HG03025 (cell line): ENCODE data around the gene PIWIL1.

Source experiments
- ATAC-seq: cut with Tn5 transposase; IDR thresholded peaks from one replicate; pipeline ENCODE4 v1.9.1; 2021; ENCODE audit warnings: mild to moderate bottlenecking, moderate library complexity; ENCODE audit not compliant: unreplicated experiment, low FRiP score

Gene PIWIL1

GRCh38 chr12:130335517-130336392 lies 1.9 kb upstream of the PIWIL1 start:
- no peak for ATAC-seq

- no peak for ATAC-seq
Measured at GRCh38 chr12:130336723-130337487, 782 bp upstream of the PIWIL1 start.

GRCh38 chr12:130338794-130339601 lies 1.3 kb downstream of the PIWIL1 start:
- no peak for ATAC-seq

- ATAC-seq = no peak
Measured at GRCh38 chr12:130339951-130340350, 2.3 kb downstream of the PIWIL1 start.

GRCh38 chr12:130342442-130342841 lies 4.8 kb downstream of the PIWIL1 start:
- ATAC-seq = no peak

- no peak for ATAC-seq
Measured at GRCh38 chr12:130342842-130343241, 5.2 kb downstream of the PIWIL1 start.

- no peak for ATAC-seq
Measured at GRCh38 chr12:130344529-130344928, 6.8 kb downstream of the PIWIL1 start.

- ATAC-seq = no peak
Measured at GRCh38 chr12:130345292-130345691, 7.6 kb downstream of the PIWIL1 start.

GRCh38 chr12:130347588-130347987 lies 9.9 kb downstream of the PIWIL1 start:
- no peak for ATAC-seq

- no peak for ATAC-seq
Measured at GRCh38 chr12:130350715-130351114, 13.0 kb downstream of the PIWIL1 start.

- no peak for ATAC-seq
Measured at GRCh38 chr12:130351326-130351725, 13.6 kb downstream of the PIWIL1 start.

- no peak for ATAC-seq
Measured at GRCh38 chr12:130353081-130353480, 15.4 kb downstream of the PIWIL1 start.

- ATAC-seq = no peak
Measured at GRCh38 chr12:130354407-130354806, 16.7 kb downstream of the PIWIL1 start.

- no peak for ATAC-seq
Measured at GRCh38 chr12:130356222-130356621, 18.5 kb downstream of the PIWIL1 start.

GRCh38 chr12:130357241-130357640 lies 19.6 kb downstream of the PIWIL1 start:
- ATAC-seq = no peak

- no peak for ATAC-seq
Measured at GRCh38 chr12:130357729-130358330, 20.1 kb downstream of the PIWIL1 start.

GRCh38 chr12:130362060-130362459 lies 24.4 kb downstream of the PIWIL1 start:
- ATAC-seq = no peak

GRCh38 chr12:130364578-130364977 lies 26.9 kb downstream of the PIWIL1 start:
- ATAC-seq = no peak

- no peak for ATAC-seq
Measured at GRCh38 chr12:130366159-130366558, 28.5 kb downstream of the PIWIL1 start.

GRCh38 chr12:130367003-130367402 lies 29.3 kb downstream of the PIWIL1 start:
- no peak for ATAC-seq
